Smooth muscle cell (in vitro differentiated cells): ENCODE data around the gene CTIF. TPM values are rescaled to one million over a fixed set of nuclear protein-coding genes. Genes with fewer than 3 reads are reported as not detected.

Source experiments
- DNase-seq: peaks from one replicate; lab custom pipeline; 2025; ENCODE audit not compliant: unreplicated experiment; lab: John Stamatoyannopoulos, UW
- H2AFZ ChIP-seq: fragments of 200-600 bp; sonication (generic); 2 replicates; pipeline ENCODE4 v1.6.0; 2016; ENCODE audit warnings: antibody characterized with exemption, low read depth, mild to moderate bottlenecking
- H3F3A ChIP-seq: fragments of 200-600 bp; sonication (generic); 2 replicates; pipeline ENCODE4 v1.6.0; 2017; ENCODE audit warnings: antibody characterized with exemption, low read depth
- H3K27ac ChIP-seq: fragments of 200-600 bp; sonication (generic); 2 replicates; pipeline ENCODE4 v1.5.1; 2016; ENCODE audit warnings: low read depth, mild to moderate bottlenecking
- H3K27me3 ChIP-seq: fragments of 200-600 bp; sonication (generic); 2 replicates; pipeline ENCODE4 v1.6.1; 2016; ENCODE audit warnings: low read depth, mild to moderate bottlenecking
- H3K36me3 ChIP-seq: fragments of 200-600 bp; sonication (generic); 2 replicates; pipeline ENCODE4 v1.5.1; 2016; ENCODE audit warnings: low read depth
- H3K4me1 ChIP-seq: fragments of 200-600 bp; sonication (generic); 2 replicates; pipeline ENCODE4 v1.5.1; 2016; ENCODE audit warnings: low read depth
- H3K4me2 ChIP-seq: fragments of 200-600 bp; sonication (generic); 2 replicates; pipeline ENCODE4 v1.6.0; 2016; ENCODE audit warnings: mild to moderate bottlenecking
- H3K4me3 ChIP-seq: fragments of 200-600 bp; sonication (generic); 2 replicates; pipeline ENCODE4 v1.5.1; 2016; ENCODE audit warnings: mild to moderate bottlenecking
- H3K79me2 ChIP-seq: fragments of 200-600 bp; sonication (generic); 2 replicates; pipeline ENCODE4 v1.6.0; 2016; ENCODE audit warnings: low read depth, mild to moderate bottlenecking
- H3K9ac ChIP-seq: fragments of 200-600 bp; sonication (generic); 2 replicates; pipeline ENCODE4 v1.6.0; 2016; ENCODE audit warnings: low read depth
- H3K9me3 ChIP-seq: fragments of 200-600 bp; sonication (generic); replicated peaks from 2 replicates; pipeline ENCODE4 v1.5.1; 2016; ENCODE audit warnings: low read depth
- H4K20me1 ChIP-seq: fragments of 200-600 bp; sonication (generic); 2 replicates; pipeline ENCODE4 v1.6.0; 2016; ENCODE audit warnings: low read depth
- WGBS: methylation state at CpG from one replicate; pipeline ENCODE4 v1.1.7; 2016; ENCODE audit warnings: low lambda C conversion rate; 5-methylcytosine and 5-hydroxymethylcytosine counted together
- polyA plus RNA-seq: library from polyadenylated mRNA; unstranded; fragments of >200 nt; fragmentation: Nextera tagmentation; extraction: Ambion mirVana; gene quantifications from 2 replicates; pipeline ENCODE4 v1.2.1, GENCODE V29; 2016
- total RNA-seq: library from RNA; depleted of rRNA; stranded (reverse); fragments of >200 nt; gene quantifications from 2 replicates; pipeline ENCODE4 v1.2.3, GENCODE V29; 2014
- TF ChIP-seq, protein P1 (sequence below): fragments of 200-600 bp; sonication (generic); IDR thresholded peaks from 2 replicates; pipeline ENCODE4 v1.5.1; 2017; ENCODE audit warnings: borderline replicate concordance, mild to moderate bottlenecking, antibody characterized with exemption; ENCODE audit not compliant: insufficient read depth, poor library complexity, severe bottlenecking

The CTIF gene
- total and polyA plus RNA-seq, 2 experiments from 2014 or later: 22.2 to 25.3 TPM

DNA sequence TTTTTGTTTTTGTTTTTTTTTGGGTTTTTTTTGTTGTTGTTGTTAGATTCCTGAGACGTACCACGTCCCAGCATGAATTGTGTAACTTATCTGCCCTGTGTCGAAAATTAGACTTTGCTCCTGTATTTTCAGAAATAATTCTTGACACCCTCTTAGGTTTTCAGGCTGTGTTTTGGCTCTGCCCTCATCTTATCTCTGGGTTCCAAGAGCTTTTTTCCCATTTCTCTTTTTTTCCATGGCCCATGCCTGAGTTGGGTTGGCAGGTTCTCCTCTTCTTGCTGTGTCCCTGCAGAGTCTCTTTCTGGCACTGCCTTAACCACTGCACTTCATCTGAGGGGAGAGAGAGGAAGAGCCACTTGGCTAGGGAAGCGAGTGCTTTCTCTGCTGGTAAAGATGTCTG, 42.4 kb downstream of the CTIF start:
- H3F3A ChIP-seq: no peaks in the 10 kb centered on the region
- TF ChIP-seq, protein P1, sequence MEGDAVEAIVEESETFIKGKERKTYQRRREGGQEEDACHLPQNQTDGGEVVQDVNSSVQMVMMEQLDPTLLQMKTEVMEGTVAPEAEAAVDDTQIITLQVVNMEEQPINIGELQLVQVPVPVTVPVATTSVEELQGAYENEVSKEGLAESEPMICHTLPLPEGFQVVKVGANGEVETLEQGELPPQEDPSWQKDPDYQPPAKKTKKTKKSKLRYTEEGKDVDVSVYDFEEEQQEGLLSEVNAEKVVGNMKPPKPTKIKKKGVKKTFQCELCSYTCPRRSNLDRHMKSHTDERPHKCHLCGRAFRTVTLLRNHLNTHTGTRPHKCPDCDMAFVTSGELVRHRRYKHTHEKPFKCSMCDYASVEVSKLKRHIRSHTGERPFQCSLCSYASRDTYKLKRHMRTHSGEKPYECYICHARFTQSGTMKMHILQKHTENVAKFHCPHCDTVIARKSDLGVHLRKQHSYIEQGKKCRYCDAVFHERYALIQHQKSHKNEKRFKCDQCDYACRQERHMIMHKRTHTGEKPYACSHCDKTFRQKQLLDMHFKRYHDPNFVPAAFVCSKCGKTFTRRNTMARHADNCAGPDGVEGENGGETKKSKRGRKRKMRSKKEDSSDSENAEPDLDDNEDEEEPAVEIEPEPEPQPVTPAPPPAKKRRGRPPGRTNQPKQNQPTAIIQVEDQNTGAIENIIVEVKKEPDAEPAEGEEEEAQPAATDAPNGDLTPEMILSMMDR: no peak
- H3K4me3 ChIP-seq: no peak overlapping the region
- peaks cover 9% of the 10 kb centered on the region for H3K4me1 ChIP-seq
- no peak for DNase-seq
- peaks cover 75% of the 10 kb centered on the region for H3K79me2 ChIP-seq
- 95% methylated on average over 4 of the region's 4 CpGs for WGBS
- H3K27ac ChIP-seq: no peak overlapping the region
- peaks cover 98% of the 10 kb centered on the region for H4K20me1 ChIP-seq
- H3K9ac ChIP-seq: no peak overlapping the region
- H3K9me3 ChIP-seq: no peaks in the 10 kb centered on the region
- no peaks in the 10 kb centered on the region for H3K27me3 ChIP-seq
- H3K4me2 ChIP-seq: no peak overlapping the region
- no peak overlapping the region for H2AFZ ChIP-seq
- no peaks in the 10 kb centered on the region for H3K36me3 ChIP-seq

DNA sequence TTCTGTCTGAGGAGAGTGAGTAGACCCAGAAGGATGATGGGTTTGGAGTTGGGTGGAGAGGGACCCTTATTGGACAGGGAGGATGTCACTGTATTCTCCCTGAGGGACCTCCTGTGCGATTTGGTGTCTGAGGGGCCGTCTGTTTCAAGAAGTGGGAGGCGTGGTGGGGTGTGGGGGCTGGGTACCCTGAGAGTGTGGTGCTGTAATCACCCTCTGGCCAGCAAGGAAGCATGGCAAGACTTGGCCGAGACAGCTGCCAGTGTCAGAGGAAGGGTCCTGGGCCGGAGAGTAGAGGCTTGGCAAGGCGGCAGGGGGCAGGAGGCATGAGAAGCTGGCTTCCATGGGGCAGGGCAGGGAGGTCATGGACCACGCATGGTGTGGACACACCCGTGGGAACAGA, 43.1 kb downstream of the CTIF start:
- H3K4me1 ChIP-seq: peaks cover 9% of the 10 kb centered on the region
- H3F3A ChIP-seq: no peaks in the 10 kb centered on the region
- peaks cover 98% of the 10 kb centered on the region for H4K20me1 ChIP-seq
- no peaks in the 10 kb centered on the region for H3K27me3 ChIP-seq
- no peaks in the 10 kb centered on the region for H3K36me3 ChIP-seq
- no peak overlapping the region for H3K27ac ChIP-seq
- H3K9ac ChIP-seq: no peak overlapping the region
- no peak overlapping the region for H2AFZ ChIP-seq
- 92% methylated on average over 8 of the region's 8 CpGs for WGBS
- TF ChIP-seq, protein P1: no peak
- DNase-seq: no peak
- no peak overlapping the region for H3K4me3 ChIP-seq
- H3K4me2 ChIP-seq: no peak overlapping the region
- peaks cover 75% of the 10 kb centered on the region for H3K79me2 ChIP-seq
- H3K9me3 ChIP-seq: no peaks in the 10 kb centered on the region

DNA sequence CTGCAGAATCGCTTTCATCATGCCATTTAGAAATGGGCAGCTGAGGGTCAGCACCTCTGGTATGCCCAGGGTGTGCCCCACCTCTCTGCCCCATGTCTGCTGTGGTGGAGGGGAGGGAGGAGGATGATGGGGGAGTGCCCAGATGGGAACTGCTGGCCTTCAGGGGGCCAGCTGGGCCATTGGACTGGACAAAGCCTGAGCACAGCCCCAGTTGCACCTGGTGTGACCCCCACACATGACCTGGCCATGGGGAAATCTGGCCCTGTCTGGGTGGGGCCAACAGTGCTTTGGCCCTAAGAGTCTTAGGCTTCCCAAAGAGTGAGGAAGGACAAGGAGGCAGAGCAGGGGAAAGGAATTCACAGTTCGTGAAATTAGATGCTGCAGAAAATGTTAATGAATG, 44.1 kb downstream of the CTIF start:
- Histone ChIP-seq H3K36me3 (no peaks in the 10 kb centered on the region), H3K4me2 (no peak overlapping the region)

DNA sequence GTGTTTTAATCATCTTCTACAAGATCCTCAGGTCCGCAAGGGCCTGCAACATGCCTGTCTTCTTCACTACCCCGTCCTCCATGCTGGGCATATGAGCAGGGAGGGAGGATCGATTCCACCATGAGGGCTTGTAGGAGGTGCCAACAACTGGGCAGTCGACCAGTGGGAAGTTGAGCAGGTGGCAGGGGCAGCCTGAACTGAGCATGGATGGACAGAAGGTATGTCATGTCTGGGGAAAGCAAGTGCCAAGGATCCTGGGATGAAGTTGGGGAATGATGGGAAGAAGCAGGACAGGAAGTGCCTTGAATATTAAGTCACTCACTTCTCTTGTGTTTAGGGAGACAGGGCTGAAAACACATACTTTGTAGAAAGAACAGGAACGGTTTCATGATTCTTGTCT, 44.7 kb downstream of the CTIF start:
- TF ChIP-seq, protein P1: no peak
- peaks cover 9% of the 10 kb centered on the region for H3K4me1 ChIP-seq
- H3K36me3 ChIP-seq: no peaks in the 10 kb centered on the region
- no peaks in the 10 kb centered on the region for H3K9me3 ChIP-seq
- no peak overlapping the region for H3K4me2 ChIP-seq
- peaks cover 100% of the 10 kb centered on the region for H4K20me1 ChIP-seq
- DNase-seq: no peak
- no peaks in the 10 kb centered on the region for H3F3A ChIP-seq
- H3K27me3 ChIP-seq: no peaks in the 10 kb centered on the region
- H3K9ac ChIP-seq: no peak overlapping the region
- H3K27ac ChIP-seq: no peak overlapping the region
- 86% methylated on average over 5 of the region's 5 CpGs for WGBS
- H2AFZ ChIP-seq: no peak overlapping the region
- H3K4me3 ChIP-seq: no peak overlapping the region
- H3K79me2 ChIP-seq: peaks cover 71% of the 10 kb centered on the region

More for the DNA sequence above, 44.1 kb downstream of the CTIF start:
- no peak overlapping the region for H3K9ac ChIP-seq
- WGBS: 88% methylated on average over 2 of the region's 2 CpGs
- peaks cover 75% of the 10 kb centered on the region for H3K79me2 ChIP-seq
- DNase-seq: no peak
- no peak overlapping the region for H2AFZ ChIP-seq
- H3F3A ChIP-seq: no peaks in the 10 kb centered on the region
- H3K9me3 ChIP-seq: no peaks in the 10 kb centered on the region
- H3K4me1 ChIP-seq: peaks cover 9% of the 10 kb centered on the region
- TF ChIP-seq, protein P1: no peak
- H3K27ac ChIP-seq: no peak overlapping the region
- H3K4me3 ChIP-seq: no peak overlapping the region
- peaks cover 98% of the 10 kb centered on the region for H4K20me1 ChIP-seq
- no peaks in the 10 kb centered on the region for H3K27me3 ChIP-seq
